ENCODE results near the gene EXOC3L1.

Gene EXOC3L1

DNA sequence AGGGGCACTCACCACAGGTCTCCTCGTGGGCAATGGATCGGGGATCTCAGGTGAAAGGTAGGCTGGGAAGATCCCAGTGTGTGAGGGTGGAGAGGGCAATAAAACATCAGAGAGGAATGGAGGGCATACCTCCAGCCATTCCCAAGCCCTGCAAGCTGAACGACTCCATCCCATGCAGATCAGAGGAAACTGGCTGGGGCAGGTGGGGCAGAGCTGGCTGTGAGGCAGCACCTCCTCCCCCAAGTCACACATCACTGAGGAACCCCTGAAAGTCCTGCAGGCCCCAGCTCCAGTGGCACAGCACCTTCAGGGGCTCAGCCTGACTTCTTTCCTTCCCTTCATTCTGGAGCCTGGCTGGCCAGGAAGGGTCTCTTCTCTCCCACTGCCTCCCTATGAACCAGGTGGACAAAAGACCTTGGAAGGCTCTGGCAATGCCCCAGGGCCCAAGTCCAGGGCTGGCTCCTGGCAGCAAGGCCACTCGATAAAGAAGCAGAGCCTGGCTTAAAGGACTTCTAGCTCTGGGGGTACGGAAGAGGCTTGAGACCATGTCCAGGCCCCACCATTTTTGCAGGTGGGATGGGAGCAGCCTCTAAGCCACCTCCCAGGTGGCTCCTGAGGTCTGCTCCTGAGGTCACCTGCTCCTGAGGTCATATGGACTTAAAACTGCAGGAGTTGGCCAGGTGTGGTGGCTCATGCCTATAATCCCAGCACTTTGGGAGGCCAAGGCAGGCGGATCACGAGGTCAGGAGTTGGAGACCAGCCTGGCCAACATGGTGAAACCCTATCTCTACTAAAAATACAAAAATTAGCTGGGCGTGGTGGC, 23.5 kb upstream of the EXOC3L1 start:
- DNase-seq, result no peak

DNA sequence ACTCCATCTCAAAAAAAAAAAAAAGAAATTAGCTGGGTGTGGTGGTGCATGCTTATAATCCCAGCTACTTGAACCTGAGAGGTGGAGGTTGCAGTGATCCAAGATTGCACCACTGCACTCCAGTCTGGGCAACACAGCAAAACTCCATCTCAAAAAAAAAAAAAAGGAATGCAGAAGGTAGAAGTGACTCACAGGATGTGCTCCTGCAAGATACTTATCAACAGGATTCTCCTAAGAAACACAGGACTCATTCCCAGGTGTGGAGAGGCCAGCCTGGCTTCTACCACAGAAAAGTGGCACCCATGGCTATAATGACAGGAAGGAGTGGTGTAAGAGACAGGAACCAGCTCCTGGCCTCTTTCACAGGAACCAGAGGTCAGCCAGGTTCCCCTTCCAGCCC, 22.8 kb upstream of the EXOC3L1 start:
- DNase-seq, result no peak

DNA sequence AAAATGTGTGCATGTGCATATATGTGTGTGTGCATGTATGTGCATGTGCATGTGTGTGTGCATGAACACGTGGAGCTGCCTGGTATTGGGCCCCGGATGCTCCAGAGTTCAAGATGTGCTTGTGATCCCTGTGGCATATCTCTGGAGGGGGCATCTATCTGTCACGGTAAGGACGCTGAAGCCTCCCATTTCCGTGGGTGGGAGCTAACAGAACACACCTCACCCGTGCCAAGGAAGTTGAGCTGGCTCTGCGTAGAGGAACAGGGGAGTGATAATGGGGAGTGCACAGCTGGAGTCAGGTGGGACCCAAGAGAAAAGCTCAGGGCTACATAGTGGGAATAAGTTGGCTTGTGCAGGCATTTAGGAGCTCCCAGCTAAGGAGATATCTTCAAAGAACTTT, 21.7 kb upstream of the EXOC3L1 start:
- no peak for DNase-seq

DNA sequence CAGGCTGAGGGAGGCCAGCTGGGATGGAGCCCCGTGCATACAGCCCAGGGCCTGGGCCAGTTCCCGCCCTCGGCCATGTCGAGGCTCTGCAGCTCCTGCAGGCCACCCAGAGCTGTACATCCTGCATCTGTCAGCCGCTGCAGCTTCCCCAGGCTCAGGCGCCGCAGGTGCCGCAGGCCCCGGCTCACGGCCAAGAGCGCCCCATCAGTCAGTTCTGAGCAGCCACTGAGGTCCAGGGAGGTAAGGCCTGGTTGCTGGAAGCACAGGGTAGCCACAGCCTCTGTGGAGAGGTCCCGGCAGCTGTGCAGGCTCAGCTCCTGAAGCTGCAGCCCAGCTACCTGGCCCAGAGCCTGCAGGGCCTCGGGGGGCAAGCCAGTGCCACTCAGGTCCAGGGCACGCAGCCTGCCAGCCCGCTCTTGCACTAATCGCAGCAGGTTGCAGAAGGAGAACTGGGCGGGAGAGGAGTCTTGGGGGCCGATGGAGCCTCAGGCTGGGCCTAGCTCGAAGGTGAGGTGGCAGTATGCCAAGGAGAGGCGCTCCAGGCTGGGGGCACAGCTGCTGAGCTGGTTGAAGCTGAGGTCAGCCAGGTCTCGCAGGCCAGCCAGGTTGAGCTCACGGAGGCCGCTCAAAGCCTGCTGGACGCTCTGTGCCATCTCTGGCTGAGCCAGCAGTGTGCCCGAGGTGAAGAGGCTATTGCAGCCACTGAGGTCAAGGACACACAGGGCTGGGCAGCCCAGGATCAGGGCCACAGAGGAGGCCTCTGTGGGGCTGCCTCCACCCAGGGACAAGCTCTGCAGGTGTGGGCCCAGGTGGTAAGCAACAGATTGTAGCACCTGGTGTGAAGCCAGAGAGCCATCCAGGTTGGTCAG, 20.4 kb upstream of the EXOC3L1 start:
- no peak for DNase-seq

DNA sequence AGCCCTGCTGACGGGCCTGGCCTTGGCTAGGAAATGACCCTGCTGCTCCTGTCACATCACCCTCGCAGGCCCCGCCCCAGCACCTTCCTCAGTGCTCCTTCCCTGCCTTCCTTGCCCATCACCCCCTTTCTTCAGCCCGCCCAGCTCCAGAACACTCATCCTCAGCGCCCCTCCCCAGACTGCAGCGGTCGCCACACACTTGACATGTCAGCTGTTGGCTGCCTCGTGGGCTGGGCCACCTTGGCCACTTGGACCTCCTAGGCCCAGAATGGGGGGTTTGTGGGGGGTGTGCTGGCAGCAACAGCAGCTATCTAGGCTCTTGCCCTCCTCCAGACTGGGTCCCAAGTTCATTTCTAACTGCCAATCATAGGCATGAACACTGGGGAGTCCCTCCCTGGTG, 19.6 kb upstream of the EXOC3L1 start:
- DNase-seq, result no peak

DNA sequence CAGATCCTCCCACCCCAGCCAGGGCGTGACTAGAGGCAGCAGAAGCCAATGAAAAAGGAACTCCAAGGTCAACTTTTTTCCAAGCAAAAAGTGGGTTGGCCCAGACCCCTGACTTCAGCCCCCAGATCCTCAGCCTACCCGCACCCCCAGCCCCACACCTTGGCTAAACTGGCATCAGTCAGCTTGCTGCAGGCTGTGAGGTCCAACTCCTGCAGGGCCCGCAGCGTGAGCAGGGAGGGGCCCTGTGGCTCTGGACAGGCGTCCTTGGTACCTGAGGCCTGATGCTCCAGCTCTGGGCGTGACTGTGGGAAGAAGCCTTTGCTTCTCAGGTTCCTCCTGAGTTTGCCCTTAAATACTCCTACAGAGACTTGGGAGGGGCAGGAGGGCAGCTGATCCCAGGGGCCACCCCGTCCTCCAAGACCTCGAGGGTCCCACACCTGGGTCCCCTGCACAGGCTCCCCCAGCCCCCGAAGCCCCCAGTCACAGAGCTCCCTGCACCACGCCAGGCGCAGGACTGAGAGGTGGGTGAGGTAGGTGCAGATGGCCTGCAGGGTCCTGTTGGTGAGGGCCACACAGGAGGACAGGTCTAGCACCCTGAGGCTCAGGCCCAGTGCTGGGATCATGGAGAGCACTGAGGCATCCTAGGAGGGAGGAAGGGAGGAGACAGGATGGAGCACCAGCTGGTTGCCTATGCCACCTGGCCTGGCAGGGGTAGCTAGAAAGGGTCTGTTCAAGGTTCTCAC, 18.4 kb upstream of the EXOC3L1 start:
- DNase-seq, result no peak

DNA sequence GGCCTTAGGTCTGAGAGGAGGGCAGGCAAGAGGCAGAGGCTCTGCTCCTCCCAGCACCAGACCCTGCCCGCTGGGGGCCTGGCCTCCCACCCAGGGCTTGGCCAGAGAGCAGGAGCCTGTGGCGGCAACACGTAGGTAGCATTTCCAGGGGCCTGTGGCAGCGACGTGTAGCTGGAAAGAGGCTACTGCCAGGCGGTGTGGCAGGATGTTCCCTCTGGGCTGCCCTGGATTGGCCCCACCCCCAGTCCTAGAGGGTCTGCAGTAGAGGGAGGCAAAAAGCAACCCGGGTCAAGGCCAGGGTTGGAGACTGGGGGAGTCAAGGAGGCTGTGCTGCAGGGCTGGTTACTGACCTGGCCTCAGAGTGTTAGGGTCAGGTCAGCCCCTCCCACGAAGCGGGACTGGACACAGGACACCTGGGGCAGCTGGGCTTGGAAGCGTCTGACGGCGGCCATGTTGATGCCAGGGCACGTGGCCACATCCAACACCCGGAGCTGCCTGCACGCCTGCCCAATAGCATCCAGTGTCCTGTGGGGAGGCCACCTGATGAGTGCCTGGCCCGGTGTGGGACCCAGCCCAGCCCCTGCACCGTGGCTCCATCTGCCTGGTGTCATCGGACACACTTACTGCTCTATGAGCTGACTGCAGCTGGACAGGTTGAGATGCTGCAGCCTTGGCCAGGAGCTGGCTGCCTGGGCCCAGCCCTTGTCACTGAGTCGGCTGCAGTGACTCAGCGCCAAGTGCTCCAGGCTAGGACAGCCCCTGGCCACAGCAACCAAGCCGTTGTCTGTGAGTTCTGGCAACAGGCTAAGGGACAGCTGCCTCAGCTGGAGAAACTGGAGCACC, 17.5 kb upstream of the EXOC3L1 start:
- no peak for DNase-seq

DNA sequence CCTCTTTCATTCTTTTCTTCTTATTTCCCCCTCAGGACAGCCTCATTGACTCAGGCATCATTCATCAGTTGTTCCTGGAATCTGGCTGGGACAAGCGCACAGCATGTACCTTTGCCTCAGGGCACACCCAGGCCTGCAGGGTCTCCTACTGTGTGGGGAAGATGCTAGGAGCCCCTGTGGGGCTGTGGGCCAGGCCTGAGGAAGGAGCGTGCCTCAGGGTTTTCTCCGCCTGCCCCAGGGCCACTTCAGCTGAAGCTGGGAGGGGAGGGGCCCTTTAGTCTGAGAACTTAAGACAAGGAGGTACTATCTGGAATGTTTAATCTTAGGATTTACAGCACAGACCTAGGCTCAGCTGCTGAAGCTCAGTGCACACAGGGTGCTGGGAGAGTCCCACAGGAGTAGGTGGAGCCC, 16.9 kb upstream of the EXOC3L1 start:
- no peak for DNase-seq

DNA sequence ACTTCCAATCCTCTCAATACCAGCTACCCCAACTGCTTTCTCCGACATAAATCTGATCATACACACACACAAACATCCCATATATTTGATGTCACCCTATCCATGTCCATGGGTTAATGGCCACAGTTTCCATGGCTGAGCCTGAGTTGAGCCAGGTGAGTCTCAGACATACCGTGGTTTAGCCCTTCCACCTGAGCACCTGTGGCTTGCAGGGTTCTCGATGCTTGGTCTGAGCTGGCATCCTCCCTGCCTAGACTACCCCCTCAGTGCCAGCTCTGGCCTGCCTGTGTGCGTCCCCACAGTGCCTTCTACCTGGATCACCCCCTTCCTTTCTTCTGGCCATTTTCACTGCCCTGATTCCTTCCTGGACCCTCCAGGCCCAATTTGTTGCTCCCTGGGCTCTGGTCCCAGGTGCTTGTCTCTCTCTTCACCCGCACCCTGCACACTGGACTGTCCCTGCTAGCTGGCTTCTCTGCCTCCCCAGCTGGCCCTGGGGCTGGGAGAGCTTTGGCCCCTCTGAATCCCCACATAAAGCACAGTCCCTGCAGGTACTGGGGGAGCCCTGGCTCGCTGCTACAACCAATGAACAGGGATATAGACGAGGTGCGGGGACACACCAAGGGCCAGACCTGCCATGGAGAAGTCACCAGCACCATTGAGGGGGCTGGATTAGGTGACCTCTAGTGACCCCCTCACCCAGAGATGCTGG, 16.3 kb upstream of the EXOC3L1 start:
- no peak for DNase-seq

DNA sequence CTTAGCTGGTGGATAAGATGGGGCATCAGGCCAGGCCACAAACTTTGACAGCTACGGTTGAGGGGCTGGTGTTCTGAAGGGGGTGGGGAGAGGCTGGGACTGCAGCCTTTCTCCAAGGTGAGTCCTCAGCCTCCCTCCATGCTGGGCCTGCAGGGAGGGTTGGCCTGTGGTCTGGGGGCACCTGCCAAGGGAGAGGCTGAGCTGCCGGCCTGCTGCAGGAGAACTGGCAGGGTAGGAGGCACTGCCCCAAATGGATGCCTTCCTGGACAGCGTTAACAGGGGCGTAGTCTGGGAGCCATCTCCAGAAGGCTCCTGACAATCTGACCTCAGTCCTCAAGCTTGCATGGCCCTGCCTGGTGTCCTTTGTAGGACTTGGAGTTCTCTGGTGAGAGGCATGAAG, 14.1 kb upstream of the EXOC3L1 start:
- DNase-seq, result no peak

DNA sequence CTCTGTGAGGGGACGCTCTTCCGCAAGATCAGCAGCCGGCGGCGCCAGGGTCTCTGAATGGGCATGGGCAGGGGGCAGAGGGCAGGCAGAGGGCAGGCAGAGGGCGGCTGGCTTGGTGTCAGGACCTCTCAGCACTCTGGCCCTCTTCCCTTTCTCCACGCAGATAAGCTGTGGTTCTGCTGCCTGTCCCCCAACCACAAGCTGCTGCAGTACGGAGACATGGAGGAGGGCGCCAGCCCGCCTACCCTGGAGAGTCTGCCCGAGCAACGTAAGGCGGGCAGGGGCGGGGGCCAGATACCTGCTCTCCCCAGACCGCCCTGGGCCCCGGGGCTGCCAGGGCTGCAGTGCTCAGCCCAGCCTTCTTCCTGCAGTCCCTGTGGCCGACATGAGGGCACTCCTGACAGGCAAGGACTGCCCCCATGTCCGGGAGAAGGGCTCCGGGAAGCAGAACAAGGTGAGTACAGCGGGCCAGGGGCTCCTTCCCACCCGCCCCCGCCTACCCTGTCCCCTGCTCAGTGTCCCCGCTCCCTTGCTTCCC, 13.1 kb upstream of the EXOC3L1 start:
- no peak for DNase-seq

DNA sequence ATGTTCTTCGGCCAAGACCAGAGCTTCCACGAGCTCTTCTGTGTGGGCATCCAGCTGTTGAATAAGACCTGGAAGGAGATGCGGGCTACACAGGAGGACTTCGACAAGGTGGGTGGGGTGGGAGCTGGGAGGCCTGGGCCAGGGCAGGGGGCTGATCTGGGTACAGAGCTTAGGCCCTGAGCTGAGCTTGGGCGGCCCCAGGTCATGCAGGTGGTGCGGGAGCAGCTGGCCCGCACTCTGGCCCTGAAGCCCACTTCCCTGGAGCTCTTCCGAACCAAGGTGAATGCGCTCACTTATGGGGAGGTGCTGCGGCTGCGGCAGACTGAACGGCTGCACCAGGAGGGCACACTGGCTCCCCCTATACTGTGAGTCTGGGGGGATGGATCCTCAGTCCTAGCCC, 12.5 kb upstream of the EXOC3L1 start:
- DNase-seq, result no peak

DNA sequence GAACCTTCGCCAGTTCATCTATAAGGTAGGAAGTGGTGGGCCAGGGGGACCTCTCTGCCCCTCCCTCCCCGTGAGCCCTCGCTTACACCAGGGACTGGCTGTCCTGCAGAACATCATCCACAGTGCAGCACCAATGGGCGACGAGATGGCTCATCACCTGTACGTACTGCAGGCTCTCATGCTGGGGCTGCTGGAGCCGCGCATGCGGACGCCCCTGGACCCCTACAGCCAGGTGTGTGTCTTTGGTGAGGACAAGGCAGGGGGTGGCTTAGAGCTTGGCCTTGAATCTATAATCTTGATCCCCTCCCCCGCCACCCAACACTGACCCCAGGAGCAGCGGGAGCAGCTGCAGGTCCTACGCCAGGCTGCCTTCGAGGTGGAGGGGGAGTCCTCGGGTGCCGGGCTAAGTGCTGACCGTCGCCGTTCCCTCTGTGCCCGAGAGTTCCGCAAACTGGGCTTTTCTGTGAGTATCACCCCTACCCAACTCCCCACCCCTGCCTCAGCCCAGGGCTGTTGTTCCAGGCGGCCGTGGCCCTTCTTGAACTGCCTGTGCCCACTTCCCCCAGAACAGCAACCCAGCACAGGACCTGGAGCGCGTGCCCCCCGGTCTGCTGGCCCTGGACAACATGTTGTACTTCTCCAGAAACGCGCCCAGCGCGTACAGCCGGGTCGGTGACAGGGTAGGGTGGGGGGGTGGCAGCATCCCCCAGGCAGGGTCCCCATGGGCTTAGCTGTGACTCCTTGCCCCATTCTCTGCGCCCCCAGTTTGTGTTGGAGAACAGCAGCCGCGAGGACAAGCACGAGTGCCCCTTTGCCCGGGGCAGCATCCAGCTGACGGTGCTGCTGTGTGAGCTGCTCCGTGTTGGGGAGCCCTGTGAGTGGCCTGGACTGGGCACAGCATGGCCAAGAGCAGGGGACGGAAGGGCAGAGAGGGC, 11.7 kb upstream of the EXOC3L1 start:
- no peak for DNase-seq

DNA sequence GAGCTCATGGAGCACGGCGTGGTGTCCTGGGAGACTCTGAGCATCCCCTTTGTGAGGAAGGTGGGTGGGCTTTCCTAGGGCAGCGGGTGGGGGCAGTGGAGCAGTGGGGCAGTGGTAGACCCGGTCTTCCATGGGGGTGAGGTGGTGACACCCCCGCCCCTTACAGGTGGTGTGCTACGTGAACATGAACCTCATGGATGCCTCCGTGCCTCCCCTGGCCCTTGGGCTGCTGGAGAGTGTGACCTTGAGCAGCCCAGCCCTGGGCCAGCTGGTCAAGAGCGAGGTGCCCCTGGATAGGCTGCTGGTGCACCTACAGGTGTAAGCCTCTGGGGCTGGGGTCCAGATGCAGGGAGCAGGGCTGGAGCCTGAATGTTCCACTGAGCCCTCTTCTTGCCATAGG, 10.6 kb upstream of the EXOC3L1 start:
- no peak for DNase-seq

DNA sequence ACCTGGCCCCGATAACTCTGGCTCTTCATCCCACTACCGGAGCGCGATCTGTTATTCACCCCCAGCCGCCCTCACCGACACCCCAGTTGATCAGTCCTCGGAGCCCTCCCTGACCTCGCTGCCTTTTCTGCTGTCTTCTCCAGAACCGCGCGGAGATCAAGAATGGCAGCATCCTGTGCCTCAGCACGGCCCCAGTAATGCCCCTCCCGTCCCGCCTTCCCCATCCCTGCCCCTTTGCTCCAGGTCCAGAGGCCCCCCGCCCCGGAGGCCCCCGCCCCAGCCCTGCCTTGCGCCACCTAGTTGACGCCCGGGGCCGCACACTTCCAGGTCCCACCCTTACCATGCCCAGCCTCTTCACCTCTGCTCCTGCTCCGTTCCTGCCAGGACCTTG, 9.9 kb upstream of the EXOC3L1 start:
- DNase-seq, result no peak

DNA sequence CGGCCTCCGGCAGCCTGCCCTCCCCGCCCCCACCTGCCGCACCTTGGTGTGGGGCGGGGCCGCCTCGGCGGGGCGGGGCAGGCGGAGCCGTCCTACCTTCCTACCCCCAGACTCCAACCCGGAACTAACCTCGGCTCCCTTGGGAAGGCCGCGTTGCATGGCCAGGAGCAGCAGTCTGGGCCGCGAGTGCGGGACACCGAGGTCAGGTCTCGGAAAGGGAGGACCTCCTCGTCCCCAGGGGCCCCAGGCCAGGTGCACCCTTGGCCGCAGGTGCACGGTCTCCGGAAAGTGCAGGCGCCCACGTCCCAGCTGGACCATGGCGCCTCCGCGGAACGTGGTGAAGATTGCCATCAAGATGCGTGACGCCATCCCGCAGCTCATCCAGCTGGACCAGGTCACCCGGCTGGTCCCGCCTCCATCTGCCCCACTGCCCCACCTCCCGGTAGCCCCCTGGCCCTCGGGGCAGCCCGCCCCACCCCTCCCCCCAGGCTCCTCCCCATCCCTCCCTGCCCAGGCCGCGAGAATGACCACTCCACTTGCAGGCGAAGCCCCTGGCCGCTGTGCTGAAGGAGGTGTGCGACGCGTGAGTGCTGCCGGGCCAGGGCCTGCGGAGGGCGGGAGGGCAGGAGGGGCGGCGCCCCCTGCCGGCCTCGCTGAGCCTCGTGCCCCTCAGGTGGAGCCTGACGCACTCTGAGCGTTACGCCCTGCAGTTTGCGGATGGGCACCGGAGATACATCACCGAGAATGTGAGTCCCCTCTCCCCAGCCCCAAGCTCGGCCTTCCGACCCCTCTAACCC, 9.3 kb upstream of the EXOC3L1 start, which contains the start of gene ELMO3:
ELMO3 (plus strand) TSS at position 121 of the 797 bp plus-strand sequence; CDS start at position 317, 196 bp downstream.
- DNase-seq, result peak in 1 of 2 experiments; percentile 39

DNA sequence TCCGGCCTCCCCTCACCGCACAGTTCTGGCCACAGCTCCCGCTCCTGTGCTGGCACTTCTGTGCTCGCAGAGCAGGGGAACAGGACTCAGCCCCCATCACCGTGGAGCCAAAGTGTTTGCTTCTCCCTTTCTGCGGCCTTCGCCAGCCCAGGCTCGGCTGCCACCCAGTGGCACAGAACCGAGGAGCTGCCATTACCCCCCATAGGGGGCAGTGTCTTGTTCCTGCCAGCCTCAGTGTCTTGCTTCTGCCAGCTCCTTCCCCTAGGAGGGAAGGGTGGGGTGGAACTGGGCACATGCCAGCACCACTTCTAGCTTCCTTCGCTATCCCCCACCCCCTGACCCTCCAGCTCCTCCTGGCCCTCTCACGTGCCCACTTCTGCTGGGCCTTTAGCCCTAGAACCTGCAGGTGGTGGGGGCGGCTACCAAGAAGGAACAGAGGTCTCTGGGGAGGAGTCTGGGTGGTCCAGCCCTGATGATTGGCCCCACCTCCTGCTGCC, 8.3 kb upstream of the EXOC3L1 start:
- no peak for DNase-seq

DNA sequence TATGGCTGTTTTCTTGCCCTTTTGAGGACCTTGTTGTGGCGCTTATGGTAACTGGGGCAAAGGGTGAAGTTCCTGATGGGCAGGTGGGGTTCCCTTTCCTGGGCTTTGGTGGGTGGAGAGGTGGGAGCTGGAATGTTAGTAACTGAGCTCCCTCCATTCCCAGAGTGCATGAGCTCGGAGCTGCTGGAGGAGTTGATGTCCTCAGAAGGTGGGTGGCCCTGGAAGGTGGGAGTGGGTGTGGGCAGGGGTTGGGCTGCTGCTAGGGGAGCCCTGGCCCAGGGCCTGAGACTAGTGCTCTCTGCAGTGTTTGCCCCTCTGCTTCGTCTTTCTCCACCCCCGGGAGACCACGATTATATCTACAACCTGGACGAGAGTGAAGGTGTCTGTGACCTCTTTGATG, 7.8 kb upstream of the EXOC3L1 start:
- DNase-seq, result no peak

DNA sequence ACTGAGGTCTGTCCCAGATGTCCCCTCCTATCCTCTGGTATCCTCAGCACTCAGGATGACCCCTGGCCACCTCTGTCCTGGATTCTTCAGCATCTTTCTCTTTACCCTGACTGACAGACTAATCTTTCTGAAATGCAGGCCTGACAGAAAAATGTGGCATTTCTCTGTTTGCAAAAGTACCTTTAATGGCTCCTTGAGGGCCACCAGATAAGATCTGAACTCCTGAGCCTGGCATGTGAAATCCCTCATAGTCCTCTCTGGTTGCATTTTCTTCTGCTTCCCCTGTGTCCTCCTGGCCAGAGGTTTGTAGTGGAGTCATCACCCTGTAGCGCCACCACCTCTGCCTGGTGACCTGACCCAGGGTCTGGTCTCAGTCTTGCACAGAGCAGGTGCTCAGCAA, 6.9 kb upstream of the EXOC3L1 start:
- DNase-seq, result no peak

Measured in NCI-H1930 (cell line).